Caco-2 (cell line): ENCODE data around the gene RTL1. TPM values are rescaled to one million over a fixed set of nuclear protein-coding genes. Genes with fewer than 3 reads are reported as not detected.

Experiments used
- BruUV-seq: library from RNA; stranded (reverse); fragments of 400-500 nt; replicated peaks from 2 replicates; lab custom pipeline; 2021; lab: Mats Ljungman, UMichigan
- CTCF ChIA-PET: fragments of 300-600 bp; sonication (Branson Sonifier 250); formaldehyde crosslinking; loops from one replicate; lab custom pipeline; 2022; ENCODE audit warnings: antibody characterized with exemption; lab: Charles Lee
- POLR2A ChIA-PET: fragments of 300-600 bp; sonication (Branson Sonifier 250); formaldehyde crosslinking; loops from one replicate; lab custom pipeline; 2022; ENCODE audit warnings: antibody characterized with exemption; lab: Charles Lee
- DNase-seq, 2 experiments: peaks; one replicate each; pipeline versions ENCODE4 v3.0.0 to v3.0.0-alpha.2; 2020 to 2022
- H3K27me3 ChIP-seq: replicated peaks from 2 replicates; pipeline ENCODE4 v1.6.0; 2011; ENCODE audit warnings: low read length; ENCODE audit not compliant: control insufficient read depth, insufficient read depth
- H3K36me3 ChIP-seq: 2 replicates; pipeline ENCODE4 v1.5.1; 2011; ENCODE audit warnings: low read length; ENCODE audit not compliant: control insufficient read depth, insufficient read depth
- H3K4me1 ChIP-seq: fragments of 250-450 bp; sonication (Bioruptor Pico); 2 replicates; pipeline ENCODE4 v1.5.1; 2020; ENCODE audit warnings: mild to moderate bottlenecking
- H3K4me3 ChIP-seq: 2 replicates; pipeline ENCODE4 v1.5.1; 2011; ENCODE audit warnings: low read depth, mild to moderate bottlenecking, control low read depth, low read length
- H3K9me3 ChIP-seq: fragments of 250-450 bp; sonication (Bioruptor Pico); 2 replicates; pipeline ENCODE4 v1.5.1; 2020; ENCODE audit warnings: mild to moderate bottlenecking, moderate library complexity
- H3K27ac Mint-ChIP-seq: one replicate; pipeline ENCODE4 v1.8.0; 2022; ENCODE audit warnings: mixed read lengths; ENCODE audit not compliant: unreplicated experiment
- H3K27me3 Mint-ChIP-seq: one replicate; pipeline ENCODE4 v1.8.0; 2022; ENCODE audit warnings: mixed read lengths; ENCODE audit not compliant: insufficient read depth, unreplicated experiment
- H3K36me3 Mint-ChIP-seq: one replicate; pipeline ENCODE4 v1.8.0; 2022; ENCODE audit warnings: mild to moderate bottlenecking, mixed read lengths; ENCODE audit not compliant: insufficient read depth, unreplicated experiment
- H3K4me1 Mint-ChIP-seq: one replicate; pipeline ENCODE4 v1.8.0; 2022; ENCODE audit warnings: low read depth, mixed read lengths; ENCODE audit not compliant: unreplicated experiment
- H3K4me3 Mint-ChIP-seq: one replicate; pipeline ENCODE4 v1.8.0; 2022; ENCODE audit warnings: mild to moderate bottlenecking, moderate library complexity, mixed read lengths; ENCODE audit not compliant: unreplicated experiment
- H3K9me3 Mint-ChIP-seq: one replicate; pipeline ENCODE4 v1.8.0; 2022; ENCODE audit warnings: mixed read lengths; ENCODE audit not compliant: unreplicated experiment
- intact Hi-C: fragments of 100-400 bp; cut with micrococcal nuclease; formaldehyde crosslinking; loops from one replicate; pipeline ENCODE4 v1.10.0; 2022; ENCODE audit not compliant: unreplicated experiment
- total RNA-seq: library from RNA; stranded (reverse); gene quantifications from 2 replicates; pipeline ENCODE4 v1.2.3, GENCODE V29; 2022
- TF ChIP-seq, protein P1 (sequence below), 2 experiments: fragments of 200-600 bp in 1 of 2; IDR thresholded peaks; 1 replicate in 1 of 2; 2 replicates in 1 of 2; pipeline versions ENCODE4 v1.5.1 to v1.8.0; 2011 to 2022; ENCODE audit warnings: antibody characterized with exemption in 1 of 2, control low read depth in 1 of 2, inconsistent platforms in 1 of 2, low read depth in 1 of 2, low read length in 1 of 2, mild to moderate bottlenecking in 1 of 2, moderate library complexity in 1 of 2; ENCODE audit not compliant: insufficient read depth in 1 of 2, severe bottlenecking in 1 of 2, unreplicated experiment in 1 of 2

Gene RTL1
- total RNA-seq, 1 experiment from 2014 or later = not detected

DNA sequence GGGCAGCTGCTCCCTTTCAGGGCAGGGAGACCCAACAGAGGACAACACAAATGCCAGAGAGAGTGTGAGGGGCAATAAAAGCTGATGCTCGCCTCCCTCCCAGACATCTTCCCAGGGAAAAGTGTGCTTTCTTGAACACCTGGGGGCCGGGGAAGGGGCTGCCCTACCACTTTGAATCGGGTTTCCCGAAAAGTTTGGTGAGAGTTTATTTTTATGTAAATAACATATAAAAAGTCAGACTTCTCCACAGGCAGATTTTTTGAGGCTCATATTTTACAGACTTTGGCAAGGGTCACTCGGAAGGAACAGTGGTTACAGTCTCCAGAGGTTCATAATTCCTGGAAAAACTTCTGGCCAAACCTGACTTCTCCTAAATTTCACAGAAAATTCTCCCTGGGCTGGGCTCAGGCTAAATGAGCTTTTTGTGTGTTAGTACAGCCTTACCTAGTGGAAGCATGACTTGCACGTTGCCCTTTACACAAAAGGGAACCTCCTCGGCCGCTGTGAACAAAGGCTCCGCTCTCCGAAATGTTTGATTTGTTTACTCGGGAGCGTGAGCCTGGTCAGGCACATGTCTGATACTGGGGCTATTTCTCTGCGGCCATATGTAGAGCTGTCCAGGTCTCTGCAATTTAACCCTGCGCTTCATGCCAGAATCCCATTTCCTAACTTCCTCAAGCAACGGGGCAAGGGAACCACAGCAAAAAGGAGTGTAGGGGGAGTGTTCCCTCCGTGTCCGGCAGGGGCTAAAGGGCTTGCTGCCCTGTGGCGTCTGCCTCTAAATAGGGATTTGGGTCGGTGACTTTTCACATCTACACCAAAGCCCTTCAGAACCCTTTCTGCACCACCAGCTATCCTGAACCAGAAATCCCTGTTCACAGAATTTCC, 3.4 kb downstream of the RTL1 start:
- H3K36me3 Mint-ChIP-seq = no peaks in the 10 kb centered on the region
- Histone ChIP-seq H3K4me1 (peaks cover 9% of the 10 kb centered on the region), H3K36me3 (no peaks in the 10 kb centered on the region), H3K9me3 (no peaks in the 10 kb centered on the region), H3K27me3 (no peaks in the 10 kb centered on the region; the same call in 1 of the 2 replicates), H3K4me3 (no peak overlapping the region)
- CTCF ChIA-PET = interaction anchor here (0.7 to 1.8 kb wide), 10 partner anchors 9 to 515 kb away, joined by 3 to 8 read pairs (median 4); no protein-coding TSS in a partner anchor
- H3K27ac Mint-ChIP-seq = no peak overlapping the region
- TF ChIP-seq, protein P1, sequence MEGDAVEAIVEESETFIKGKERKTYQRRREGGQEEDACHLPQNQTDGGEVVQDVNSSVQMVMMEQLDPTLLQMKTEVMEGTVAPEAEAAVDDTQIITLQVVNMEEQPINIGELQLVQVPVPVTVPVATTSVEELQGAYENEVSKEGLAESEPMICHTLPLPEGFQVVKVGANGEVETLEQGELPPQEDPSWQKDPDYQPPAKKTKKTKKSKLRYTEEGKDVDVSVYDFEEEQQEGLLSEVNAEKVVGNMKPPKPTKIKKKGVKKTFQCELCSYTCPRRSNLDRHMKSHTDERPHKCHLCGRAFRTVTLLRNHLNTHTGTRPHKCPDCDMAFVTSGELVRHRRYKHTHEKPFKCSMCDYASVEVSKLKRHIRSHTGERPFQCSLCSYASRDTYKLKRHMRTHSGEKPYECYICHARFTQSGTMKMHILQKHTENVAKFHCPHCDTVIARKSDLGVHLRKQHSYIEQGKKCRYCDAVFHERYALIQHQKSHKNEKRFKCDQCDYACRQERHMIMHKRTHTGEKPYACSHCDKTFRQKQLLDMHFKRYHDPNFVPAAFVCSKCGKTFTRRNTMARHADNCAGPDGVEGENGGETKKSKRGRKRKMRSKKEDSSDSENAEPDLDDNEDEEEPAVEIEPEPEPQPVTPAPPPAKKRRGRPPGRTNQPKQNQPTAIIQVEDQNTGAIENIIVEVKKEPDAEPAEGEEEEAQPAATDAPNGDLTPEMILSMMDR (IDR thresholded peaks at IDR 0.05; ENCODE audit: insufficient read depth in 1 of 2, low read depth in 1 of 2, low read length in 1 of 2, severe bottlenecking in 1 of 2, unreplicated experiment in 1 of 2) = peak in 1 of 2 experiments; percentile 41
- intact Hi-C loops = loop anchor here (1.0 to 10.0 kb wide), 4 partner anchors 45 to 515 kb away; no protein-coding TSS in a partner anchor
- POLR2A ChIA-PET = no interaction called here
- H3K27me3 Mint-ChIP-seq = peaks cover 11% of the 10 kb centered on the region
- peak in 1 of 2 experiments; percentile 34 for DNase-seq
- BruUV-seq = no TSS peak
- H3K9me3 Mint-ChIP-seq = no peaks in the 10 kb centered on the region
- peak overlapping the region; percentile 65 for H3K4me3 Mint-ChIP-seq
- no peaks in the 10 kb centered on the region for H3K4me1 Mint-ChIP-seq

DNA sequence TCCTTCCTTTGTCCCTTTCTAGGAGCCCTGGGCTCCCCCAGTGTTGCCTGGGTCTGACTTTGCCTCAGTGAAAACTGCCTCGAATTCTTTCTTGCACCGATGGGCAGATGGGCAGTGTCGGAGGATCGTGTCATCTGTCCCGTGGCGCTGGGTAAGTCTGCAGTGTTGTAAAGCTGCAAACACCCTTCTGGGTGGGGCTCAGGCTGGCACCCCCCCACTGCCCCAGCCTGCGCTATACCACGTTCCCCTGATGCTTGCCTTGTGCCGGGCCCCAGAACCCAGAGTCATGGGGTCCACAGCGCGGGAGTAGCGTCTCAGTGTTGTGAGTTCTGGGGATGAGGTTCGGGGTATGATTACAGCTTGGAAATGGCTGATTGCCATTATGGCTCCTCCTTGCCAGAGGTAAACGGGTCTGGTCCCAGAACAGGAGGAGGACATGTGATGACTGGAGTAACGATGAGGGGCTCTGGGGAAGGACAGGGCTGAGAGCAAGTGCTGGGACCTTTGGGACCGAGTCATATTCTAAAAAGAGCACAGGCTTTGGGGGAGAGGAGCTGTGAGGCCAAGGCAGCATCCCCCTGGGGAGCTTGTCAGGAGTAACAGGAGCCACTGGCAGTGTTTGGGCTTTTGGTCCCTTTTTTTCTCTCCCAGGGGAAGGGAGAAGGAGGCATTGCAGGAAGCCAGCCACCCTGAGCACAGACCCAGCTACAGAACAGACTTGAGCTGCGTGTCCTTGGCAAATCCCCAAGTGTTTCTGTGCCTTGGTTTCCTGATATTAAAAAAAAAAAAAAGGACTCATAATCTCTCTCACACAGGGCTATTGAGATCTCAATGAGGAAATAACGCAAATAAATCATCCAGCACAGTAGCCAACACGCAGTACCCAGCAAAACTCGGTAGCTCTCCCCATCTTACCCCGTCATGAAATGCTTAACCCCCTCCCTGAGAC, 4.3 kb downstream of the RTL1 start:
- Mint-ChIP-seq H3K27me3 (peaks cover 11% of the 10 kb centered on the region), H3K27ac (no peak overlapping the region), H3K4me1 (no peaks in the 10 kb centered on the region), H3K36me3 (no peaks in the 10 kb centered on the region), H3K4me3 (peak overlapping the region; percentile 9), H3K9me3 (no peaks in the 10 kb centered on the region)
- POLR2A ChIA-PET = no interaction called here
- intact Hi-C loops = no loop called here
- Histone ChIP-seq H3K4me3 (no peak overlapping the region), H3K27me3 (no peaks in the 10 kb centered on the region; the same call in 1 of the 2 replicates), H3K9me3 (no peaks in the 10 kb centered on the region), H3K36me3 (no peaks in the 10 kb centered on the region), H3K4me1 (peaks cover 9% of the 10 kb centered on the region)
- TF ChIP-seq, protein P1 (IDR thresholded peaks at IDR 0.05; ENCODE audit: insufficient read depth in 1 of 2, low read depth in 1 of 2, low read length in 1 of 2, severe bottlenecking in 1 of 2, unreplicated experiment in 1 of 2) = no peak
- CTCF ChIA-PET = interaction anchor here (0.6 to 1.8 kb wide), 5 partner anchors 48 to 242 kb away, joined by 3 to 8 read pairs (median 4); no protein-coding TSS in a partner anchor
- BruUV-seq = no TSS peak
- no peak for DNase-seq

DNA sequence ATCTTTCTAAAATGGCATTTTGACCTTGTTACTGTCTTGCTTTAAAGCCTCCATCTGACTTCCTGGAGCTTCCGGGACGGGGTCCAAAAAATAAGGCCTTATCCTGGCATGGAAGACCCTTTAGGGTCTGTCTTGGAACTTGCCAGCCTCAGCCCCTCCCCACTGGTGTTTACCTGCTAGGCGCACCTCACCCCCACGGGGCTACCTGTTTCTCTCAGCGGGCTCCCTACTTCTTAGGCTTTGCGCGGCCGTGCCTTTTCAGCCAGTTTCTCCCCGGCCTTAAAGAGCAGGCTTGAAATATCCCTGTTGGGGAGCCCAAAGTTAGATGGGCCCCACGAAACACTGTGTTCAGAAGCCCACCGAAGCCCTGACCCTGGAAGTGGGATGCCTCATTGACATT, 5.1 kb downstream of the RTL1 start:
- H3K36me3 Mint-ChIP-seq = no peaks in the 10 kb centered on the region
- no peaks in the 10 kb centered on the region for H3K9me3 ChIP-seq
- TF ChIP-seq, protein P1 (IDR thresholded peaks at IDR 0.05; ENCODE audit: insufficient read depth in 1 of 2, low read depth in 1 of 2, low read length in 1 of 2, severe bottlenecking in 1 of 2, unreplicated experiment in 1 of 2) = no peak
- CTCF ChIA-PET = interaction anchor here (1.3 kb wide), 1 partner anchor 47 kb away, joined by 3 read pairs; no protein-coding TSS in a partner anchor
- no TSS peak for BruUV-seq
- peaks cover 10% of the 10 kb centered on the region for H3K27me3 Mint-ChIP-seq
- no peak overlapping the region for H3K4me3 Mint-ChIP-seq
- intact Hi-C loops = no loop called here
- H3K4me1 ChIP-seq = peaks cover 9% of the 10 kb centered on the region
- no peak overlapping the region for H3K4me3 ChIP-seq
- no peak for DNase-seq
- H3K27me3 ChIP-seq = no peaks in the 10 kb centered on the region; the same call in 1 of the 2 replicates
- H3K4me1 Mint-ChIP-seq = no peaks in the 10 kb centered on the region
- H3K27ac Mint-ChIP-seq = no peak overlapping the region
- H3K36me3 ChIP-seq = no peaks in the 10 kb centered on the region
- H3K9me3 Mint-ChIP-seq = no peaks in the 10 kb centered on the region
- POLR2A ChIA-PET = no interaction called here
